Astrocyte (in vitro differentiated cells and primary cell): ENCODE measurements around the gene AKAP12.

Experiments used
- EZH2 ChIP-seq: IDR thresholded peaks from 2 replicates; pipeline ENCODE4 v1.6.1; 2012; ENCODE audit warnings: mild to moderate bottlenecking, low read length, inconsistent platforms; ENCODE audit not compliant: insufficient read depth
- TF ChIP-seq, protein P1 (sequence below): IDR thresholded peaks from 2 replicates; pipeline ENCODE4 v1.5.1; 2011; ENCODE audit warnings: low read depth, mild to moderate bottlenecking, inconsistent platforms, low read length, moderate library complexity; ENCODE audit not compliant: insufficient read depth

DNA sequence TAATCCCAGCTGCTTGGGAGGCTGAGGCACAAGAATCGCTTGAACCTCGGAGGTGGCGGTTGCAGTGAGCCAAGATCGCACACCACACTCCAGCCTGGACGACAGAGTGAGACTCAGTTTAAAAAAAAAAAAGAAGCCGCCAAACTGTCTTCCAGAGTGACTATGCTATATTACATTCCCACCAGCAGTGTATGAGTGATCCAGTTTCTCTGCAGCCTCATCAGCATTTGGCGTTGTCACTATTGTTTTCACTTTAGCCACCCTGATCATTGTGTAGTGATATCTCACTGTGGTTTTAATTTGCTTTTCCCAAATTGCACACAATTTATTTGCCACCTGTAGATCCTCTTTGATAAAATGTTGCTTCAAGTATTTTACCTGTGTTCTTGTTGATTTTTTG lies 6.0 kb upstream of the AKAP12 start:
- TF ChIP-seq, protein P1, sequence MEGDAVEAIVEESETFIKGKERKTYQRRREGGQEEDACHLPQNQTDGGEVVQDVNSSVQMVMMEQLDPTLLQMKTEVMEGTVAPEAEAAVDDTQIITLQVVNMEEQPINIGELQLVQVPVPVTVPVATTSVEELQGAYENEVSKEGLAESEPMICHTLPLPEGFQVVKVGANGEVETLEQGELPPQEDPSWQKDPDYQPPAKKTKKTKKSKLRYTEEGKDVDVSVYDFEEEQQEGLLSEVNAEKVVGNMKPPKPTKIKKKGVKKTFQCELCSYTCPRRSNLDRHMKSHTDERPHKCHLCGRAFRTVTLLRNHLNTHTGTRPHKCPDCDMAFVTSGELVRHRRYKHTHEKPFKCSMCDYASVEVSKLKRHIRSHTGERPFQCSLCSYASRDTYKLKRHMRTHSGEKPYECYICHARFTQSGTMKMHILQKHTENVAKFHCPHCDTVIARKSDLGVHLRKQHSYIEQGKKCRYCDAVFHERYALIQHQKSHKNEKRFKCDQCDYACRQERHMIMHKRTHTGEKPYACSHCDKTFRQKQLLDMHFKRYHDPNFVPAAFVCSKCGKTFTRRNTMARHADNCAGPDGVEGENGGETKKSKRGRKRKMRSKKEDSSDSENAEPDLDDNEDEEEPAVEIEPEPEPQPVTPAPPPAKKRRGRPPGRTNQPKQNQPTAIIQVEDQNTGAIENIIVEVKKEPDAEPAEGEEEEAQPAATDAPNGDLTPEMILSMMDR, result no peak
- no peak for TF ChIP-seq EZH2
